Naive thymus-derived CD4-positive, alpha-beta T cell (primary cell): Measurements from ENCODE around the gene SERPINA4. TPM values are rescaled to one million over a fixed set of nuclear protein-coding genes. Genes with fewer than 3 reads are reported as not detected.

Experiments used
- ATAC-seq: fragments of 150-1000 bp; cut with Tn5 transposase; 2 replicates; pipeline ENCODE4 v1.10.0; 2021; ENCODE audit warnings: mild to moderate bottlenecking, moderate library complexity
- CTCF ChIA-PET: fragments of 350-600 bp; sonication (Branson Sonifier 250); formaldehyde crosslinking; loops from one replicate; lab custom pipeline; 2021; ENCODE audit warnings: antibody characterized with exemption; lab: Charles Lee
- POLR2A ChIA-PET: fragments of 350-600 bp; sonication (Branson Sonifier 250); formaldehyde crosslinking; loops from one replicate; lab custom pipeline; 2021; ENCODE audit warnings: antibody characterized with exemption, inconsistent platforms; lab: Charles Lee
- DNase-seq, 9 donors: peaks; one replicate each; pipeline versions ENCODE4 v3.0.0 to v3.0.0-alpha.2; 2020 to 2022; ENCODE audit warnings: mixed read lengths in 1 of 9
- H3K27ac ChIP-seq: one replicate; pipeline ENCODE4 v1.7.0; 2013; ENCODE audit warnings: mild to moderate bottlenecking, low read depth, low read length, moderate library complexity
- H3K27me3 ChIP-seq, 2 donors: one replicate each; pipeline ENCODE4 v1.7.0; 2013; ENCODE audit warnings: low read length in 2 of 2, mild to moderate bottlenecking in 2 of 2, moderate library complexity in 2 of 2; ENCODE audit not compliant: control insufficient read depth in 2 of 2, insufficient read depth in 2 of 2
- H3K36me3 ChIP-seq, 3 experiments: 1 replicate in 2 of 3; 2 replicates in 1 of 3; pipeline ENCODE4 v1.7.0; 2013; ENCODE audit warnings: low read length in 3 of 3, mild to moderate bottlenecking in 3 of 3, moderate library complexity in 1 of 3; ENCODE audit not compliant: insufficient read depth in 3 of 3, control insufficient read depth in 2 of 3
- H3K4me1 ChIP-seq, 2 donors: one replicate each; pipeline ENCODE4 v1.7.0; 2013; ENCODE audit warnings: low read length in 2 of 2, mild to moderate bottlenecking in 2 of 2, moderate library complexity in 1 of 2; ENCODE audit not compliant: control insufficient read depth in 2 of 2, insufficient read depth in 2 of 2
- H3K4me3 ChIP-seq: 2 replicates; pipeline ENCODE4 v1.7.0; 2013; ENCODE audit warnings: mild to moderate bottlenecking, low read length
- H3K9me3 ChIP-seq, 3 experiments: 1 replicate in 2 of 3; 2 replicates in 1 of 3; pipeline ENCODE4 v1.7.0; 2013; ENCODE audit warnings: low read length in 3 of 3; ENCODE audit not compliant: control insufficient read depth in 2 of 3
- H3K27ac Mint-ChIP-seq, 9 donors: one replicate each; pipeline ENCODE4 v1.8.0; 2020 to 2022; ENCODE audit warnings: mixed read lengths in 9 of 9, mild to moderate bottlenecking in 8 of 9, moderate library complexity in 5 of 9, inconsistent platforms in 2 of 9
- H3K27me3 Mint-ChIP-seq, 5 donors: one replicate each; pipeline ENCODE4 v1.8.0; 2021 to 2022; ENCODE audit warnings: mixed read lengths in 5 of 5, mild to moderate bottlenecking in 1 of 5
- H3K36me3 Mint-ChIP-seq, 5 donors: one replicate each; pipeline ENCODE4 v1.8.0; 2020 to 2022; ENCODE audit warnings: mixed read lengths in 5 of 5, mild to moderate bottlenecking in 3 of 5, inconsistent platforms in 1 of 5
- H3K4me1 Mint-ChIP-seq, 7 donors: one replicate each; pipeline ENCODE4 v1.8.0; 2020 to 2022; ENCODE audit warnings: mixed read lengths in 7 of 7, mild to moderate bottlenecking in 3 of 7, inconsistent platforms in 1 of 7
- H3K4me3 Mint-ChIP-seq, 10 donors: one replicate each; pipeline ENCODE4 v1.8.0; 2020 to 2022; ENCODE audit warnings: mild to moderate bottlenecking in 10 of 10, mixed read lengths in 10 of 10, moderate library complexity in 6 of 10, inconsistent platforms in 2 of 10
- H3K9me3 Mint-ChIP-seq, 11 donors: one replicate each; pipeline ENCODE4 v1.8.0; 2020 to 2022; ENCODE audit warnings: mixed read lengths in 11 of 11, mild to moderate bottlenecking in 4 of 11, inconsistent platforms in 1 of 11, moderate library complexity in 1 of 11
- intact Hi-C, 2 donors: fragments of 100-400 bp; cut with micrococcal nuclease; formaldehyde crosslinking; loops; one replicate each; pipeline ENCODE4 v1.15.1; 2023
- polyA plus RNA-seq, 2 donors: library from polyadenylated mRNA; unstranded; fragments of 300-500 nt; fragmentation: Illumina TruSeq; gene quantifications; one replicate each; pipeline ENCODE4 v1.2.3, GENCODE V29; 2021
- total RNA-seq, 6 experiments: library from RNA in 5 of 6; stranded (reverse) in 5 of 6; gene quantifications; 1 replicate in 5 of 6; 2 replicates in 1 of 6; pipeline ENCODE4 v1.2.3 and lab custom pipeline; 2021 to 2026

SERPINA4 gene
- total and polyA plus RNA-seq, 7 experiments from 2014 or later = not detected

DNA sequence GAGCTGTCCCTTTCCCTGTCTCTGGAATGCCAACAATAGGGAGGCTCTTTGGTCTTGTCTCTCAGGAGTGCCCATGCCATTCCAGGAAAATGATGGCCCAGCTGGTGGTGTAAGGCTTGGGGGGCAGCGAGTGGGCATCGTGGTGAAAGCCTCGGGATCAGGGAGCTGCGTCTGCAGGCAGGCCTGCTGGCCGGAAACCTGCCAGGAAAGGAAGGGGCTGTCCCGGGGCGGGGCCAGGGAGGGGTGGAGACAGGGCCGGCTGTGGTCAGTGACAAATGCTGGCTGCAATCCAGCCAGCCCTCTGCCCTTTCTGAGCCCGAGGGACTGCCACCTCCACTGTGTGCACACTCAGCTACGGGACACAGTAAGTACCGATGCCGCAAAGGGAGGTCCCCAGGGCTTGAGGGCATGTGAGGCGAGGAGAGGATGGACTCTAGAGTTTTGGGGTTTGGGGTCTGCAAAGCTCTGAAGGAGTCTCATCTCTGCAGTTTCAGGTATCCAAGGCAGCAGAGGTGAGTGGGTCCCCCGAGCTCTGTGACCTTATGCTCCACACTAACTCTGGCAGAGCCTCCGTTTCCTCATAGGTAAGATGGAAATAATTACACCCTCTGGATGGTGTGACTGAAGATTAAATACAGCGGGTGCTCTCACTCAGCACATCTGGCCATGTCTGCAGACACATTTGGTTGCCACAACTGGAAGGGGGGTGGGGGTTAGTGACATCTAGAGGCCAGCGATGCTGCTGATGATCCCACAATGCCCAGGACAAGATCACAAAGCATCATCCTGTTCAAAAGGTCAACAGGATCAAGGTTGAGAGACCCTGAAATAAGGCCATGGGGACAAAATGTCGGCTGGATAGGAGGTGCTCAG is 20.1 kb downstream of the SERPINA4 start, which contains the start of gene SERPINA5:
Gene SERPINA5 (plus strand): TSS at position 300 of the 873 bp plus-strand sequence. CDS start 5,937 bp downstream, outside the sequence.
- Histone ChIP-seq H3K27ac (no peak within 1 kb of the TSS), H3K36me3 (no peaks in the 10 kb centered on the region), H3K9me3 (no peaks in the 10 kb centered on the region), H3K27me3 (no peaks in the 10 kb centered on the region), H3K4me3 (no peak within 1 kb of the TSS), H3K4me1 (no peaks in the 10 kb centered on the region)
- Mint-ChIP-seq H3K27ac (no peak within 1 kb of the TSS), H3K4me3 (no peak within 1 kb of the TSS), H3K27me3 (peaks cover 0 to 21% (median 12%) of the 10 kb centered on the region in 5 donors), H3K36me3 (no peaks in the 10 kb centered on the region), H3K9me3 (no peaks in the 10 kb centered on the region), H3K4me1 (no peaks in the 10 kb centered on the region)
- POLR2A ChIA-PET = no interaction called here
- no peak for DNase-seq
- CTCF ChIA-PET = no interaction called here
- intact Hi-C loops = no loop called here
- no peak for ATAC-seq

- Mint-ChIP-seq H3K9me3 (no peaks in the 10 kb centered on the region), H3K4me1 (no peaks in the 10 kb centered on the region), H3K27ac (no peak overlapping the region), H3K4me3 (no peak overlapping the region), H3K36me3 (no peaks in the 10 kb centered on the region), H3K27me3 (peaks cover 0 to 24% (median 12%) of the 10 kb centered on the region in 5 donors)
- DNase-seq (no peak), ATAC-seq (no peak)
- ChIA-PET POLR2A (no interaction called here), CTCF (no interaction called here)
- Histone ChIP-seq H3K27ac (no peak overlapping the region), H3K9me3 (no peaks in the 10 kb centered on the region), H3K4me1 (no peaks in the 10 kb centered on the region), H3K27me3 (no peaks in the 10 kb centered on the region), H3K36me3 (no peaks in the 10 kb centered on the region), H3K4me3 (no peak overlapping the region)
- intact Hi-C loops = no loop called here
Measured at GRCh38 chr14:94582199-94582750, 21.0 kb downstream of the SERPINA4 start.

DNA sequence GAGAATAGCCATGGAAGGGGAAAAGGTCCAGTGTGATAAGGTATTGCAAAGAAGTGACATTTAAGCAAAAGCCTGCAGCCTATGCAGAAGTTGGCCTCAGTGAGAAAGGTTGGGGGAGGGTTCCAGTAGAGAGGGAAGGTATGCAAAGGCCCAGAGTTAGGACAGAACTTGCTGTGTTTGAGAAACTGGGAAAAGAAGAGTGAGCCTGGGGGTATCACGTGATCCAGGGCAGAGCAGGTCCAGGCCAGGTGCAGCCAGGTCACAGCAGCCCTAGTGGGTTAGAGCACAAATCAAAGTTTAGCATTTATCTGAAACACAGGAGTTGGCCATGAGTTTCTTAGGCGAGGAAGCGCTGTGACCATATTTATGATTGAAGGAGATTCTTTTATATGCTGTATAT is 21.6 kb downstream of the SERPINA4 start:
- no peak overlapping the region for H3K27ac ChIP-seq
- Mint-ChIP-seq H3K27me3 (peaks cover 0 to 29% (median 12%) of the 10 kb centered on the region in 5 donors), H3K4me1 (no peaks in the 10 kb centered on the region), H3K4me3 (no peak overlapping the region), H3K9me3 (no peaks in the 10 kb centered on the region), H3K36me3 (no peaks in the 10 kb centered on the region), H3K27ac (no peak overlapping the region)
- no peaks in the 10 kb centered on the region for H3K27me3 ChIP-seq
- ChIA-PET POLR2A (no interaction called here), CTCF (no interaction called here)
- H3K4me3 ChIP-seq = no peak overlapping the region
- no peaks in the 10 kb centered on the region for H3K9me3 ChIP-seq
- no peaks in the 10 kb centered on the region for H3K4me1 ChIP-seq
- ATAC-seq (no peak), DNase-seq (no peak)
- intact Hi-C loops = no loop called here
- no peaks in the 10 kb centered on the region for H3K36me3 ChIP-seq

GRCh38 chr14:94583557-94583956 is 22.3 kb downstream of the SERPINA4 start:
- Histone ChIP-seq H3K36me3 (no peaks in the 10 kb centered on the region), H3K27ac (no peak overlapping the region), H3K9me3 (no peaks in the 10 kb centered on the region), H3K4me1 (no peaks in the 10 kb centered on the region), H3K27me3 (no peaks in the 10 kb centered on the region), H3K4me3 (no peak overlapping the region)
- H3K36me3 Mint-ChIP-seq = no peaks in the 10 kb centered on the region
- intact Hi-C loops = no loop called here
- H3K9me3 Mint-ChIP-seq = no peaks in the 10 kb centered on the region
- POLR2A ChIA-PET = no interaction called here
- ATAC-seq = no peak
- no peak for DNase-seq
- peaks cover 0 to 29% (median 12%) of the 10 kb centered on the region in 5 donors for H3K27me3 Mint-ChIP-seq
- CTCF ChIA-PET = no interaction called here
- H3K4me1 Mint-ChIP-seq = no peaks in the 10 kb centered on the region
- no peak overlapping the region for H3K4me3 Mint-ChIP-seq
- H3K27ac Mint-ChIP-seq = no peak overlapping the region

GRCh38 chr14:94584591-94585280 is 23.5 kb downstream of the SERPINA4 start:
- Mint-ChIP-seq H3K9me3 (no peaks in the 10 kb centered on the region), H3K36me3 (no peaks in the 10 kb centered on the region), H3K4me1 (no peaks in the 10 kb centered on the region), H3K27ac (no peak overlapping the region), H3K4me3 (no peak overlapping the region), H3K27me3 (peaks cover 0 to 24% (median 11%) of the 10 kb centered on the region in 5 donors)
- POLR2A ChIA-PET = no interaction called here
- Histone ChIP-seq H3K4me1 (no peaks in the 10 kb centered on the region), H3K36me3 (no peaks in the 10 kb centered on the region), H3K27me3 (no peaks in the 10 kb centered on the region), H3K9me3 (no peaks in the 10 kb centered on the region), H3K27ac (no peak overlapping the region), H3K4me3 (no peak overlapping the region)
- no peak for ATAC-seq
- intact Hi-C loops = no loop called here
- no peak for DNase-seq
- CTCF ChIA-PET = no interaction called here

DNA sequence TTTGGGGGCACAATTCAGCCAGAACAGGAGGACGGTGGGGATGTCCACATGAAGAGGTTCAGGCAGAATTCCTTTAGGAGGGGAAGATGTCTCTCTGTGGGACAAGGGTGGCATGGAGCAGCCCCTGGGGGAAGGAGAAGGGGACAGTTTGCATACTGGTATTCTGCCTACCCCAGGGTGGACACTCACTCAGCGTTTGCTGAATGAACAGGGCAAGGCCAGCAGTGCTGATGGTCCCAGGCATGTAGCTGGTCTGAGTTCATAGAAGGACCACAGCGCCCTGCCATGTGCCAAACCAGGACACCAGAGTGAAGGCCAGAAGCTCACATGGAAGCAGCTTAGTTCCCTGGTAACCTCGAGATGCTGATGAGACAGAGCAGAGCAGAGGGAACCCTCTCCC is 25.4 kb downstream of the SERPINA4 start:
- ChIA-PET POLR2A (no interaction called here), CTCF (no interaction called here)
- Mint-ChIP-seq H3K27ac (no peak overlapping the region), H3K4me1 (no peaks in the 10 kb centered on the region), H3K4me3 (no peak overlapping the region), H3K36me3 (no peaks in the 10 kb centered on the region), H3K27me3 (peaks cover 0 to 22% (median 0%) of the 10 kb centered on the region in 5 donors), H3K9me3 (peaks cover 0 to 6% (median 0%) of the 10 kb centered on the region in 11 donors)
- no peaks in the 10 kb centered on the region for H3K27me3 ChIP-seq
- no peaks in the 10 kb centered on the region for H3K4me1 ChIP-seq
- H3K4me3 ChIP-seq = no peak overlapping the region
- no peaks in the 10 kb centered on the region for H3K9me3 ChIP-seq
- intact Hi-C loops = no loop called here
- H3K36me3 ChIP-seq = no peaks in the 10 kb centered on the region
- no peak overlapping the region for H3K27ac ChIP-seq
- ATAC-seq (no peak), DNase-seq (no peak)
